HepG2 (cell line): ENCODE data around the gene ARHGDIA. TPM values are rescaled to one million over a fixed set of nuclear protein-coding genes. Genes with fewer than 3 reads are reported as not detected.
A peak's percentile ranks its signal among the peaks of the same experiment; 100 is the strongest.

Source experiments
- AGO1 ChIP-seq: fragments of 200-400 bp; formaldehyde crosslinking; IDR thresholded peaks from 2 replicates; pipeline ENCODE4 v1.6.1; 2017; ENCODE audit warnings: mild to moderate bottlenecking, low read depth, low read length, moderate library complexity; ENCODE audit not compliant: poor library complexity, severe bottlenecking
- ATF7-NPFF ChIP-seq: sonication (generic); formaldehyde crosslinking; IDR thresholded peaks from 2 replicates; pipeline ENCODE4 v1.8.1; 2023; ENCODE audit warnings: mild to moderate bottlenecking, low read depth, missing genetic modification reagents, moderate library complexity
- ELF1 ChIP-seq: sonication (generic); formaldehyde crosslinking; IDR thresholded peaks from 2 replicates; pipeline ENCODE4 v1.4.0; 2020; ENCODE audit warnings: missing genetic modification reagents
- FOXO1 ChIP-seq: sonication (generic); formaldehyde crosslinking; IDR thresholded peaks from 2 replicates; pipeline ENCODE4 v1.4.0; 2020; ENCODE audit warnings: missing genetic modification reagents
- HOXA5 ChIP-seq: sonication (generic); formaldehyde crosslinking; IDR thresholded peaks from 2 replicates; pipeline ENCODE4 v1.4.0; 2020; ENCODE audit warnings: missing genetic modification reagents
- IKZF4 ChIP-seq: sonication (generic); formaldehyde crosslinking; IDR thresholded peaks from 2 replicates; pipeline ENCODE4 v1.5.1; 2020; ENCODE audit warnings: borderline replicate concordance, mild to moderate bottlenecking, low read depth, missing genetic modification reagents; ENCODE audit errors: not compliant biosample characterization
- JUND ChIP-seq: sonication (generic); formaldehyde crosslinking; IDR thresholded peaks from 2 replicates; pipeline ENCODE4 v1.8.0; 2022; ENCODE audit warnings: mild to moderate bottlenecking, missing genetic modification reagents
- MLX ChIP-seq: IDR thresholded peaks from 2 replicates; pipeline ENCODE4 v1.6.1; 2016
- MXI1 ChIP-seq: IDR thresholded peaks from 3 replicates; pipeline ENCODE4 v1.6.1; 2012; ENCODE audit warnings: low read depth, low read length, inconsistent platforms, borderline replicate concordance
- MYNN ChIP-seq: sonication (generic); formaldehyde crosslinking; IDR thresholded peaks from 2 replicates; pipeline ENCODE4 v1.4.0; 2020; ENCODE audit warnings: mild to moderate bottlenecking, low read depth, missing genetic modification reagents
- PHF8 ChIP-seq: sonication (generic); formaldehyde crosslinking; IDR thresholded peaks from 2 replicates; pipeline ENCODE4 v1.5.0; 2020; ENCODE audit warnings: missing genetic modification reagents
- RNF2 ChIP-seq: fragments of 450-650 bp; conservative IDR thresholded peaks from 2 replicates; pipeline ENCODE4 v1.6.1; 2016; ENCODE audit warnings: low read depth
- SKI ChIP-seq: fragments of 450-650 bp; IDR thresholded peaks from one replicate; pipeline ENCODE4 v1.6.1; 2018; ENCODE audit warnings: mild to moderate bottlenecking; ENCODE audit not compliant: partially characterized antibody
- SMAD3 ChIP-seq: sonication (generic); formaldehyde crosslinking; IDR thresholded peaks from 2 replicates; pipeline ENCODE4 v1.4.0; 2020; ENCODE audit warnings: missing genetic modification reagents
- SP1 ChIP-seq, 2 experiments: fragments of 450-650 bp in 1 of 2; sonication (generic) in 1 of 2; formaldehyde crosslinking in 1 of 2; IDR thresholded peaks; 2 replicates each; pipeline versions ENCODE4 v1.4.0 to v1.6.1; 2016 to 2020; ENCODE audit warnings: missing genetic modification reagents in 1 of 2
- ZBTB7A ChIP-seq: sonication (generic); formaldehyde crosslinking; IDR thresholded peaks from 2 replicates; pipeline ENCODE4 v1.8.0; 2022; ENCODE audit warnings: mild to moderate bottlenecking, missing genetic modification reagents
- ZFP1 ChIP-seq: IDR thresholded peaks from 2 replicates; pipeline ENCODE4 v1.6.1; 2016
- ZNF251 ChIP-seq: sonication (generic); formaldehyde crosslinking; IDR thresholded peaks from 2 replicates; pipeline ENCODE4 v1.9.0; 2021; ENCODE audit warnings: mild to moderate bottlenecking, missing genetic modification reagents
- ZNF280D ChIP-seq: sonication (generic); formaldehyde crosslinking; IDR thresholded peaks from 2 replicates; pipeline ENCODE4 v1.5.1; 2020; ENCODE audit warnings: mild to moderate bottlenecking, missing genetic modification reagents
- ZNF292 ChIP-seq: sonication (generic); formaldehyde crosslinking; IDR thresholded peaks from 2 replicates; pipeline ENCODE4 v1.8.1; 2022; ENCODE audit warnings: mild to moderate bottlenecking, low read depth, missing genetic modification reagents, borderline replicate concordance
- ZNF563 ChIP-seq: sonication (generic); formaldehyde crosslinking; IDR thresholded peaks from 2 replicates; pipeline ENCODE4 v1.8.0; 2022; ENCODE audit warnings: mild to moderate bottlenecking, moderate library complexity, missing genetic modification reagents
- ZNF616 ChIP-seq: sonication (generic); formaldehyde crosslinking; IDR thresholded peaks from 2 replicates; pipeline ENCODE4 v1.5.0; 2020; ENCODE audit warnings: low read depth, mild to moderate bottlenecking, missing genetic modification reagents
- ZNF737 ChIP-seq: sonication (generic); formaldehyde crosslinking; IDR thresholded peaks from 2 replicates; pipeline ENCODE4 v1.5.0; 2020; ENCODE audit warnings: missing genetic modification reagents, mild to moderate bottlenecking, borderline replicate concordance
- ZNF746 ChIP-seq: sonication (generic); formaldehyde crosslinking; IDR thresholded peaks from 2 replicates; pipeline ENCODE4 v1.8.0; 2022; ENCODE audit warnings: mild to moderate bottlenecking, missing genetic modification reagents
- polyA plus RNA-seq, 8 experiments: library from polyadenylated mRNA; depleted of rRNA in 3 of 8; stranded (reverse) in 7 of 8; unstranded in 1 of 8; fragments of >200 nt; fragmentation: Illumina TruSeq in 4 of 8; extraction: Trizol in 4 of 8; gene quantifications; 2 replicates each; pipeline versions ENCODE4 v1.2.1 to v1.2.3, GENCODE V29; 2011 to 2016; ENCODE audit warnings: low read depth in 4 of 8, missing spikeins in 1 of 8, mixed read lengths in 1 of 8; ENCODE audit not compliant: insufficient read depth in 1 of 8
- total RNA-seq, 5 experiments: library from RNA; depleted of rRNA; stranded (reverse); fragments of >200 nt; fragmentation: Illumina TruSeq; extraction: Trizol; gene quantifications; 2 replicates each; pipeline ENCODE4 v1.2.3, GENCODE V29; 2016; ENCODE audit warnings: low read depth in 1 of 5
- TF ChIP-seq, protein P1 (sequence below): sonication (generic); formaldehyde crosslinking; IDR thresholded peaks from 2 replicates; pipeline ENCODE4 v1.4.0; 2020; ENCODE audit warnings: missing genetic modification reagents

Gene ARHGDIA
- total and polyA plus RNA-seq, 2 of the 13 experiments (the other 11 are each of a cell fraction or from before 2014, with no cell fraction given), result 40.0 to 64.0 TPM

GRCh38 chr17:81859906-81860755 is 11.0 kb downstream of the ARHGDIA start, which contains the start of gene P4HB (continued):
- peak; percentile 85; the same call in 2 of the 3 replicates for TF ChIP-seq MXI1
- TF ChIP-seq IKZF4 (CRISPR knock-in tag), result peak; percentile 86
- peak; percentile 87 for TF ChIP-seq ATF7-NPFF (CRISPR knock-in tag)
- TF ChIP-seq PHF8, result peak; percentile 80
- TF ChIP-seq AGO1, result peak; percentile 29
- peak; percentile 22; the same call in 1 of the 2 replicates for TF ChIP-seq ZBTB7A (CRISPR knock-in tag)
- TF ChIP-seq HOXA5 (CRISPR knock-in tag), result no peak
- peak; percentile 71 for TF ChIP-seq SKI
- TF ChIP-seq JUND, result 0 out of 2 replicates have a peak, but pooled peaks have one; percentile 55
- TF ChIP-seq MLX, result no peak
- 0 out of 2 replicates have a peak, but pooled peaks have one; percentile 66 for TF ChIP-seq ZNF251 (CRISPR knock-in tag)
- peak; percentile 13; the same call in 1 of the 2 replicates for TF ChIP-seq ZNF737
- no peak for TF ChIP-seq ZFP1 (CRISPR knock-in tag)
- peak; percentile 43 for TF ChIP-seq ZNF280D (CRISPR knock-in tag)
- TF ChIP-seq RNF2, result no peak
- TF ChIP-seq ELF1 (CRISPR knock-in tag), result peak; percentile 54; the same call in 1 of the 2 replicates
- no peak for TF ChIP-seq SP1 (IDR thresholded peaks at IDR 0.05)
- peak; percentile 31; the same call in 1 of the 2 replicates for TF ChIP-seq SP1 (CRISPR knock-in tag; IDR thresholded peaks at IDR 0.05)
- TF ChIP-seq ZNF563 (CRISPR knock-in tag), result no peak; the same call in 1 of the 2 replicates
- TF ChIP-seq MYNN (CRISPR knock-in tag), result no peak
- peak; percentile 31; the same call in 1 of the 2 replicates for TF ChIP-seq SMAD3
- TF ChIP-seq FOXO1 (CRISPR knock-in tag), result peak; percentile 58
- TF ChIP-seq ZNF292 (CRISPR knock-in tag), result no peak
- peak; percentile 64; the same call in 1 of the 2 replicates for TF ChIP-seq ZNF616 (CRISPR knock-in tag)
- TF ChIP-seq, protein P1, sequence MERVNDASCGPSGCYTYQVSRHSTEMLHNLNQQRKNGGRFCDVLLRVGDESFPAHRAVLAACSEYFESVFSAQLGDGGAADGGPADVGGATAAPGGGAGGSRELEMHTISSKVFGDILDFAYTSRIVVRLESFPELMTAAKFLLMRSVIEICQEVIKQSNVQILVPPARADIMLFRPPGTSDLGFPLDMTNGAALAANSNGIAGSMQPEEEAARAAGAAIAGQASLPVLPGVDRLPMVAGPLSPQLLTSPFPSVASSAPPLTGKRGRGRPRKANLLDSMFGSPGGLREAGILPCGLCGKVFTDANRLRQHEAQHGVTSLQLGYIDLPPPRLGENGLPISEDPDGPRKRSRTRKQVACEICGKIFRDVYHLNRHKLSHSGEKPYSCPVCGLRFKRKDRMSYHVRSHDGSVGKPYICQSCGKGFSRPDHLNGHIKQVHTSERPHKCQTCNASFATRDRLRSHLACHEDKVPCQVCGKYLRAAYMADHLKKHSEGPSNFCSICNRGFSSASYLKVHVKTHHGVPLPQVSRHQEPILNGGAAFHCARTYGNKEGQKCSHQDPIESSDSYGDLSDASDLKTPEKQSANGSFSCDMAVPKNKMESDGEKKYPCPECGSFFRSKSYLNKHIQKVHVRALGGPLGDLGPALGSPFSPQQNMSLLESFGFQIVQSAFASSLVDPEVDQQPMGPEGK (CRISPR knock-in tag), result peak; percentile 53; the same call in 1 of the 2 replicates
- 0 out of 2 replicates have a peak, but pooled peaks have one; percentile 19 for TF ChIP-seq ZNF746
